Naive B cell (primary cell): ENCODE results near the gene NDFIP1. TPM values are rescaled to one million over a fixed set of nuclear protein-coding genes. Genes with fewer than 3 reads are reported as not detected.
"Not testable (repeated sequence)": the region's sequence is repeated elsewhere in the genome, so short reads cannot be mapped to it uniquely, and the experiment has no call there.

Experiments
- ATAC-seq, 2 donors: fragments of 150-1000 bp; cut with Tn5 transposase; 2 replicates each; pipeline ENCODE4 v1.10.0; 2021; ENCODE audit warnings: low read depth in 2 of 2, mild to moderate bottlenecking in 2 of 2, moderate library complexity in 2 of 2
- DNase-seq: peaks from one replicate; pipeline ENCODE4 v3.0.0; 2022
- H3K27ac Mint-ChIP-seq, 6 donors: one replicate each; pipeline ENCODE4 v1.8.0; 2020 to 2022; ENCODE audit warnings: mild to moderate bottlenecking in 6 of 6, mixed read lengths in 6 of 6, moderate library complexity in 5 of 6, inconsistent platforms in 2 of 6
- H3K27me3 Mint-ChIP-seq, 3 donors: one replicate each; pipeline ENCODE4 v1.8.0; 2021 to 2022; ENCODE audit warnings: mixed read lengths in 3 of 3, mild to moderate bottlenecking in 1 of 3
- H3K36me3 Mint-ChIP-seq, 2 donors: one replicate each; pipeline ENCODE4 v1.8.0; 2020 to 2022; ENCODE audit warnings: mixed read lengths in 2 of 2, inconsistent platforms in 1 of 2, mild to moderate bottlenecking in 1 of 2
- H3K4me1 Mint-ChIP-seq, 3 donors: one replicate each; pipeline ENCODE4 v1.8.0; 2020 to 2022; ENCODE audit warnings: mixed read lengths in 3 of 3, inconsistent platforms in 1 of 3, mild to moderate bottlenecking in 1 of 3, moderate library complexity in 1 of 3
- H3K4me3 Mint-ChIP-seq, 8 donors: one replicate each; pipeline ENCODE4 v1.8.0; 2020 to 2022; ENCODE audit warnings: mild to moderate bottlenecking in 8 of 8, mixed read lengths in 8 of 8, moderate library complexity in 8 of 8, inconsistent platforms in 2 of 8
- H3K9me3 Mint-ChIP-seq, 7 donors: one replicate each; pipeline ENCODE4 v1.8.0; 2020 to 2022; ENCODE audit warnings: mixed read lengths in 7 of 7, mild to moderate bottlenecking in 5 of 7, inconsistent platforms in 2 of 7, moderate library complexity in 1 of 7
- polyA plus RNA-seq, 6 donors: library from polyadenylated mRNA; unstranded; fragments of 300-500 nt; fragmentation: Illumina TruSeq; gene quantifications; one replicate each; pipeline ENCODE4 v1.2.3, GENCODE V29; 2021; ENCODE audit warnings: low read depth in 6 of 6

The NDFIP1 gene
- polyA plus RNA-seq, 6 donors from 2014 or later = 11.8 to 21.1 (median 17.9) TPM

GRCh38 chr5:142181096-142181495 lies 72.5 kb downstream of the NDFIP1 start:
- peaks cover 0 to 12% (median 4%) of the 10 kb centered on the region in 3 donors for H3K27me3 Mint-ChIP-seq
- no peak overlapping the region for H3K27ac Mint-ChIP-seq

GRCh38 chr5:142181547-142182163 lies 73.1 kb downstream of the NDFIP1 start:
- Mint-ChIP-seq H3K27ac (no peak overlapping the region), H3K4me3 (no peak overlapping the region), H3K4me1 (no peaks in the 10 kb centered on the region), H3K27me3 (peaks cover 0 to 12% (median 4%) of the 10 kb centered on the region in 3 donors), H3K36me3 (no peaks in the 10 kb centered on the region), H3K9me3 (no peaks in the 10 kb centered on the region)
- DNase-seq (no peak), ATAC-seq (no peak)

More at GRCh38 chr5:142181096-142181495, 72.5 kb downstream of the NDFIP1 start:
- no peak for DNase-seq
- no peak for ATAC-seq
- no peaks in the 10 kb centered on the region for H3K9me3 Mint-ChIP-seq
- no peak overlapping the region for H3K4me3 Mint-ChIP-seq
- no peaks in the 10 kb centered on the region for H3K4me1 Mint-ChIP-seq
- H3K36me3 Mint-ChIP-seq = no peaks in the 10 kb centered on the region

GRCh38 chr5:142182840-142183239 lies 74.3 kb downstream of the NDFIP1 start:
- H3K4me1 Mint-ChIP-seq = peaks cover 0 to 5% (median 0%) of the 10 kb centered on the region in 3 donors
- ATAC-seq (no peak), DNase-seq (no peak)
- no peaks in the 10 kb centered on the region for H3K36me3 Mint-ChIP-seq
- H3K27ac Mint-ChIP-seq = no peak overlapping the region
- no peaks in the 10 kb centered on the region for H3K9me3 Mint-ChIP-seq
- H3K4me3 Mint-ChIP-seq = no peak overlapping the region
- peaks cover 4 to 21% (median 8%) of the 10 kb centered on the region in 3 donors for H3K27me3 Mint-ChIP-seq

GRCh38 chr5:142183561-142183960 lies 75.0 kb downstream of the NDFIP1 start:
- Mint-ChIP-seq H3K4me3 (no peak overlapping the region), H3K9me3 (no peaks in the 10 kb centered on the region), H3K27ac (peak overlapping the region in 1 of 6 donors; percentile 79), H3K36me3 (no peaks in the 10 kb centered on the region), H3K27me3 (peaks cover 0 to 28% (median 9%) of the 10 kb centered on the region in 3 donors), H3K4me1 (peaks cover under 1 to 7% (median under 1%) of the 10 kb centered on the region in 3 donors)
- ATAC-seq = no peak
- DNase-seq = no peak

- peak overlapping the region in 1 of 8 donors; percentile 56 for H3K4me3 Mint-ChIP-seq
- ATAC-seq (no peak), DNase-seq (no peak)
- peaks cover 3 to 10% (median 4%) of the 10 kb centered on the region in 3 donors for H3K4me1 Mint-ChIP-seq
- peaks cover 3 to 38% (median 9%) of the 10 kb centered on the region in 3 donors for H3K27me3 Mint-ChIP-seq
- no peaks in the 10 kb centered on the region for H3K9me3 Mint-ChIP-seq
- H3K27ac Mint-ChIP-seq = no peak overlapping the region
- H3K36me3 Mint-ChIP-seq = no peaks in the 10 kb centered on the region
Observed at GRCh38 chr5:142184988-142185387, 76.4 kb downstream of the NDFIP1 start.

GRCh38 chr5:142186514-142186856 lies 77.9 kb downstream of the NDFIP1 start:
- peaks cover 3 to 10% (median 4%) of the 10 kb centered on the region in 3 donors for H3K4me1 Mint-ChIP-seq
- no peaks in the 10 kb centered on the region for H3K36me3 Mint-ChIP-seq
- no peak for DNase-seq
- peaks cover 4 to 36% (median 9%) of the 10 kb centered on the region in 3 donors for H3K27me3 Mint-ChIP-seq
- H3K4me3 Mint-ChIP-seq = no peak overlapping the region
- no peak for ATAC-seq
- H3K27ac Mint-ChIP-seq = no peak overlapping the region
- H3K9me3 Mint-ChIP-seq = no peaks in the 10 kb centered on the region

- Mint-ChIP-seq H3K27ac (no peak overlapping the region), H3K27me3 (peaks cover 4 to 32% (median 9%) of the 10 kb centered on the region in 3 donors), H3K4me1 (peaks cover 3 to 10% (median 4%) of the 10 kb centered on the region in 3 donors), H3K36me3 (no peaks in the 10 kb centered on the region), H3K9me3 (no peaks in the 10 kb centered on the region), H3K4me3 (no peak overlapping the region)
- ATAC-seq (no peak), DNase-seq (no peak)
Observed at GRCh38 chr5:142186857-142187594, 78.4 kb downstream of the NDFIP1 start.

GRCh38 chr5:142188691-142189090 lies 80.1 kb downstream of the NDFIP1 start:
- H3K36me3 Mint-ChIP-seq, ATAC-seq, DNase-seq, H3K9me3 Mint-ChIP-seq, H3K4me3 Mint-ChIP-seq: not testable (repeated sequence)
- peak overlapping the region in 4 of 6 donors; percentile 29 to 90 (median 60) for H3K27ac Mint-ChIP-seq
- peaks cover 3 to 10% (median 4%) of the 10 kb centered on the region in 3 donors for H3K4me1 Mint-ChIP-seq
- H3K27me3 Mint-ChIP-seq = peaks cover 4 to 26% (median 9%) of the 10 kb centered on the region in 3 donors

GRCh38 chr5:142189813-142190212 lies 81.2 kb downstream of the NDFIP1 start:
- H3K4me1 Mint-ChIP-seq = peaks cover 3 to 10% (median 4%) of the 10 kb centered on the region in 3 donors
- H3K36me3 Mint-ChIP-seq = no peaks in the 10 kb centered on the region
- DNase-seq (no peak), ATAC-seq (no peak)
- no peak overlapping the region for H3K4me3 Mint-ChIP-seq
- H3K9me3 Mint-ChIP-seq = no peaks in the 10 kb centered on the region
- H3K27me3 Mint-ChIP-seq = peaks cover 4 to 26% (median 9%) of the 10 kb centered on the region in 3 donors
- peak overlapping the region in 1 of 6 donors; percentile 47 for H3K27ac Mint-ChIP-seq

- Mint-ChIP-seq H3K27me3 (peaks cover 4 to 26% (median 9%) of the 10 kb centered on the region in 3 donors), H3K36me3 (no peaks in the 10 kb centered on the region), H3K4me3 (peak overlapping the region in 1 of 8 donors; percentile 41), H3K4me1 (peaks cover 3 to 10% (median 4%) of the 10 kb centered on the region in 3 donors), H3K9me3 (no peaks in the 10 kb centered on the region), H3K27ac (no peak overlapping the region)
- DNase-seq (no peak), ATAC-seq (no peak)
Observed at GRCh38 chr5:142191776-142192175, 83.2 kb downstream of the NDFIP1 start.

- H3K4me3 Mint-ChIP-seq = no peak overlapping the region
- ATAC-seq = no peak
- no peak overlapping the region for H3K27ac Mint-ChIP-seq
- no peaks in the 10 kb centered on the region for H3K36me3 Mint-ChIP-seq
- no peaks in the 10 kb centered on the region for H3K9me3 Mint-ChIP-seq
- DNase-seq = no peak
- H3K27me3 Mint-ChIP-seq = peaks cover 4 to 20% (median 4%) of the 10 kb centered on the region in 3 donors
- peaks cover 3 to 8% (median 4%) of the 10 kb centered on the region in 3 donors for H3K4me1 Mint-ChIP-seq
Observed at GRCh38 chr5:142192286-142193113, 83.9 kb downstream of the NDFIP1 start.

GRCh38 chr5:142193114-142193428 lies 84.5 kb downstream of the NDFIP1 start:
- no peak for ATAC-seq
- peaks cover 0 to 15% (median 4%) of the 10 kb centered on the region in 3 donors for H3K27me3 Mint-ChIP-seq

GRCh38 chr5:142197098-142197497 lies 88.5 kb downstream of the NDFIP1 start:
- H3K36me3 Mint-ChIP-seq = no peaks in the 10 kb centered on the region
- ATAC-seq = no peak
- peaks cover 4 to 13% (median 5%) of the 10 kb centered on the region in 3 donors for H3K27me3 Mint-ChIP-seq
- no peak for DNase-seq
- H3K27ac Mint-ChIP-seq = no peak overlapping the region
- H3K4me1 Mint-ChIP-seq = no peaks in the 10 kb centered on the region
- H3K4me3 Mint-ChIP-seq = no peak overlapping the region
- peaks cover 0 to 2% (median 0%) of the 10 kb centered on the region in 7 donors for H3K9me3 Mint-ChIP-seq

More at GRCh38 chr5:142193114-142193428, 84.5 kb downstream of the NDFIP1 start:
- Mint-ChIP-seq H3K9me3 (no peaks in the 10 kb centered on the region), H3K4me1 (peaks cover 3 to 5% (median 4%) of the 10 kb centered on the region in 3 donors), H3K4me3 (no peak overlapping the region), H3K27ac (no peak overlapping the region), H3K36me3 (no peaks in the 10 kb centered on the region)
- no peak for DNase-seq
